Liver (tissue), 3 donors: ENCODE results near the gene IGFBP1.

ENCODE experiments used
- CTCF ChIP-seq: fragments of 150-350 bp; IDR thresholded peaks from 2 replicates; pipeline ENCODE4 v1.5.1; 2017; ENCODE audit warnings: improper control_type of control experiment, low read depth, low read length; ENCODE audit not compliant: missing input control
- FOXA1 ChIP-seq: IDR thresholded peaks from 2 replicates; pipeline ENCODE4 v1.6.1; 2016; ENCODE audit warnings: antibody characterized with exemption
- HNF4A ChIP-seq, 2 donors: conservative IDR thresholded peaks; 2 replicates each; pipeline ENCODE4 v1.6.1; 2016; ENCODE audit warnings: antibody characterized with exemption in 2 of 2, mild to moderate bottlenecking in 2 of 2
- NR2F2 ChIP-seq: IDR thresholded peaks from 2 replicates; pipeline ENCODE4 v1.6.1; 2016; ENCODE audit warnings: antibody characterized with exemption
- donor health status: healthy.
- donor health status: healthy.

- TF ChIP-seq CTCF (no peak), NR2F2 (no peak), HNF4A (conservative IDR thresholded peaks at IDR 0.05) (no peak), FOXA1 (no peak)
Observed at GRCh38 chr7:45884136-45884535, 4.2 kb upstream of the IGFBP1 start.
